ENCODE results near the gene KLHL10.
A peak's percentile ranks its signal among the peaks of the same experiment; 100 is the strongest.

The KLHL10 gene

GRCh38 chr17:41837761-41838538, at the start of gene KLHL10:
KLHL10 (plus strand) TSS chr17:41837825; CDS start chr17:41837933, 108 bp downstream.
- DNase-seq (ENCODE audit: low spot score) = no peak

DNA sequence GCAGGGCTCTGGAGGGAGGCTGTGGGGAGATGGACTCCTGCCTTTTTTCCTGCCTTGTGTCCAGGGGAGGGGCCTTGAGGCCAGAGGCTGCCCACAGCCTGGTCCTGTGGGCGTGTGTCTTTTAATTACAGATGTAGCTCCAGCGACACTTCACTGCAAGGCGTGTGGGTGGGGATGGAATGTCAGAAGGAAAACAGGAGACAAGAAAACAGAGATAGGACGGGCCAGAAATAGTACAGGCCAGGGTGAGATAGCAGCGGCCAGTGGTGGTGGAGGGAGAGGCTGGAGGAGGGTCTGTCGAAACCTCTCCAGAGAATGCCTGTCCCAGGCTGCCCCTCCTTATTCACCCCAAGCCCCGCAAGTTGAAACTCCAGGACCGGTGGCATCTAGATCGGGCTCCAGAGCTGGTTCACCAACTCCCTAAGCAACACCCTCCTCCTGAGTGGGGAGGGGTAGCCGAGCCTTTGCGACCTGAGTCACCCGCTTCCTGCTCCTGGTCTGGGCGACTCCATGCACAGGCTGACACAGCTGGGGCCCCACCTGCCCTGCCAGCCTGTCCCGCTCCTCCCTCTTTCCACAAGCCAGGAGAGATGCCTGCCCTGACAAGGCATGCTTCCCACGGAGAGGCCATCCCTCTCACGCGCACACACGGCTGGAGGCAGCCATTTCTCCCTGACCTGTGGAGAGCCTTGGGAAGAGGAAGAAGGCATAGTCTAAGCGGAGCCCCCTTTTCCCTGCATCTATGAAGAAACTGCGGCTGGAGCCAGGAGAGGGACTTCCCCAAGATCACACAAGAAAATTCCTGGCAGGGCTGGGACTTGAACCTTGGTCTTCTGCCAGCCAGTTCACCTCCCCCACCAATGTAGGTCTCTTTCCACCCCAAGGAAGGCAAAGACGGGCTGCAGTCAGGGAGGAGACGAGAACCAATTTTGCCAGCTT, 44.5 kb upstream of the KLHL10 start:
- no peak for DNase-seq (ENCODE audit: low spot score)

GRCh38 chr17:41793784-41794539, 43.7 kb upstream of the KLHL10 start:
- DNase-seq (ENCODE audit: low spot score) = no peak

- DNase-seq (ENCODE audit: low spot score) = no peak
Measured at GRCh38 chr17:41794540-41794975, 43.1 kb upstream of the KLHL10 start.

DNA sequence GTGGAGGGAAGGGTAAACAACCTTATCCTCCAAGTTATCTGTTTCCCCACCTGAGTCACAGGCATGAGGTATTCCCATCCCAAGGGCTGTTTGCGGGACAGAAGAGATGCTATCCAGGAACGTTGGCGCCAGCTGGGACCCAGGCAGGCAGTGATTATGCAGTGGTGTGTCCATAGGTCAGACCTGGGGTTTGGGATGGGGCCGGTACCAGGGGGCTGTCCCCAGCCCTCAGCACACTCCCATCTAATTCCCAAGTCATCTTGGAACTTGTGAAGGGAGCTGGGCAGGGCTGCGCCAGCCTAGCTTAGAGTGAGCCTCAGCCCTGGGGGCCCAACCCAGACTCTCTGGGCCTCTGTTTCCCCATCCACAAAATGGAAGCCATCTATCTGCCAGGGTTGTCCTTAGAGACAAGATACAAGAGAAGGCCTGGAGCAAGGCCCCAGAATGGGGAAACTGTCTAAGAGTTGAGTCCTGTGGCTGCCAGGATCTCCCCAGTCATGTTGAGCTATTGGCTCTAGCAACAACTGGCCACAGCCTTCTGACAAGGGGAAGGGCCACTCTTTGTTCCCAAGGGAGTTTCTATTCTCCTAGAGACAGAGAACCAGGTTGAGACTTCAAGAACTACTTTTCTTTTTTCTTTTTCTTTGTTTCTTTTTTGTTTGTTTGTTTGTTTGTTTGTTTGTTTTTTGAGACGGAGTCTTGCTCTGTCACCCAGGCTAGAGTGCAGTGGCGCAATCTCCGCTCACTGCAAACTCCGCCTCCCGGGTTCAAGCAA, 41.3 kb upstream of the KLHL10 start:
- DNase-seq (ENCODE audit: low spot score) = no peak

- no peak for DNase-seq (ENCODE audit: low spot score)
Measured at GRCh38 chr17:41797377-41797776, 40.2 kb upstream of the KLHL10 start.

DNA sequence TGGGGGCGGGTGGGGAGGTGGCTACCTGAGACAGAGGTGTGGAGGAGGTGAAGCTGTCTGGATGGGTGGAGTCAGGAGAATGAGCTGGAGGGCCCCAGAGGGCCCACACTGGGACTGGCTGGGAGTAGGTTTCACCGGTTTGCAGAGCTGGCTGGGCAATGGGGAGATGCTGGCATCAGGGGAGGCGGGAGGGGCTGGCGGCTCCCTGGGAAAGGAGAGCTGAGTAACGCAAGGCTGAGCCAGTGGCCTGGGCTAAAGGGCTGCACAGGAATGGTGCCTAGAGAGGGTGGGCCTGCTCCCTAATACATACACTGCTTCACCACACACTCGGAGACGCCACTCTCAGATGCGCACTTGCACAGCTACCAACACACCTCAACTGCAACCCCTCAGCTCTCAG, 38.3 kb upstream of the KLHL10 start:
- no peak for DNase-seq (ENCODE audit: low spot score)

DNA sequence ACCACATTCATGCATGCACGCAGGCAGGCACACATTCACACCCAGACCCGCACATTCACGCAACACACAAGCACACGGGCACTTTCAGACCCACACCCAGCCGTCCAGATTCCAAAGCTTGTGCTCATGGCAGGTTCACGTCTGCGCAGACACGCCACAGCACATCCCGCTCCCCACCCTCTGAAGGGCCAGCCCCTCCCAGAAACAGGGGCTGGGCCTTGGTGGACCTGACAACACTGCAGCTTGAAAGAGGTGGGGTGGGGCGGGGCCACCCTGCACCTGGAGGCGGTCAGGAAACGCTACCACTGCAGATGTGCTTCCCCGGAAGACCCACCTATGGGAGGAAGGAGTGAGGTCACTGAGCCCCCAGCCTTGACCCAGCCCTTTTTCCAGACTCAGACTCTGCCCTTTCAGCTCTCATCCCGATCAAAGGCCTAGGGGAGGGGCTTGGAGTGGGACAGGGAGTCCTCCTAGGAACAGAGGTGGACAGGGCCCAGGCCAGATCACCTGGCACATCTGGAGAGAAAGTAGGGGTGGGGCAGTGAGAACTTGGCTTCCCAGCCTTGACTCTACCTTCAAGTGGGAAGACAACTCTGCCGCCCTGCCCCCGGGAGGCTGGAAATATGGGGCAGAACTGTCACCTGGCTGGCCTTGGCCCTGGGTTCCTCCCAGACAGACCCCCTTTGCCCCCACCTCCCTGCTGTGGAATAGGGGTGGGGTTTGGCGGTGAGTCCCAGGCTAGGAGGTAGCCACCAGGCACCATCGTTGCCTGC, 36.8 kb upstream of the KLHL10 start:
- DNase-seq (ENCODE audit: low spot score) = no peak

GRCh38 chr17:41801374-41802271, 36.0 kb upstream of the KLHL10 start:
- peak; percentile 84 for DNase-seq (ENCODE audit: low spot score)

DNA sequence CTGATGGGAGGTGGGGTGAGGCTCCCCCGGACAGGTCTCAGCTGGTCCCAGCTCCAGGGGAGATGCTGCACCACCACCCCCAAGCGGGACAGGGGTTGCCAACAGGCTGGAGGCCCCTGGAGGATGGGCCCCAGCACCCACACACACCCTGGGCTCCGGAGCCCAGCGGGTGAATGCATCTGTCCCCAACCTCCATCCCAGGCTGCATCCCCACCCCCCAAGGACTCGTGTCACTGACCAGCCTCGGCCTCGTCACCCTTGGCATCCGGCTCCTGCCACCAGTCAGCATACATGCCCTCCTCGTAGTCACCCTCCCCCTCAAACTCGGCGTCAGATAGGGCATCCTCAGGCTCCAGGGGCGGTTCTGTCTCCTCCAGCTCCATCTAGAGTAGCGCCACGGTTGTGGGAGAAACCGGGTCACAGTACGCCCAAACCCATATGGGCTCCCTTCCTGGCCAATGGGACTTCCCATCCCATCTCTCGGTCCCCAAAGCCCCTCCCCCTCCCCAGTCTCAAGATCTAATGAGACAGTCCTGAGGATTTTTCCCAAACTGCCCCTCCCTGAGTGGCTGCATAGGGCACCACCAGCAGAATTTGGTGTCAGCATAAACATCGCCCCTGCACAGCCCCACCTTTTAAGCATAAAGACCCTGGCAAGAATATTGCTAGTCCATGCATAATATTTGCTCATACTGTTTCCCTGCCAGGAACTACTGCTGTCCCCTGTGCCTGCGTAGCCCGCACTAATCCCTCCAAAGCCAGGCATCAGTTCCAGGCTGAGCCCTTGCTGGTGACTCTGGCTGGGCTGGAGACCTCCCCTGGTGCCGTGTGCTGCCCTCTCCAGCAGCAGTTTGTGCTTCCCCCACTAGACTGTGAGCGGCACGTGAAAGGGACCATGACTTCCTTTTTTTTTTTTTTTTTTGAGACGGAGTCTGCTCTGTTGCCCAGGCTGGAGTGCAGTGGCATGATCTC, 34.3 kb upstream of the KLHL10 start:
- DNase-seq (ENCODE audit: low spot score) = peak; percentile 57

DNA sequence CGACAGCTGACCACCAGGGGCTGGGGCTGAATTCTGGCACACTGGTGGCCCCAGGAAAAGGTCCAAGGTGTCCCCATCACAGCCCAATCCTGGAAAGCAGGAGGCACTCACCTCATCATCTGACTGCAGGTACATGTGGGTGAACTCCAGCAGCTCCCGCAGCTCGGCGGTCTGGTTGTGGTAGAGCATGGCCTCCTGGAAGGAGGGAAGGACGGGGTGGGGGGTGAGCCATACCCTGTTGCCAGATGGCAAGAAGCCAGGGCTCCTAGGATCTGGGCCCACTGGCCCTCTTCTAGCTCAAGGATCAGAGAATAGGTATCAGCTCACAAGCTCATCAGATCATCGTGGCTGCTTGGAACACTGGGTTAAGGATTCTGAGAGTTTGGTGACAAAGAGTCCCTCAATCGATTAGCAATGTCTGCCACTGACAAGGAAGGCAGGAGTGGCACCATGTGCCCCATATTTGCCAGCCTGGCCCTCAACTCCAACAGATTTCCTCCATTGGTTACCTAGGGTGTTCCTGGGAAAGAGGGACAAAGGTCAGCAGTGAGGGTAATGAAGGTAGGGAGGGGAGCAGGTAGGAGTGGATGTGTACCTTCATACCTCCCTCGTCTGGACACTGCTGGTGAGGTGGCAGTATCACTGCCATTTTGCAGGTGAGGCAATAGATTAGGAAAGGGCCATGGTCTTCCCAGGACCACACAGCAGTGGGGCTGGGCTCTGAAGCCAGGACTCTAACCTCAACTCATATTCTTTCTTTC, 30.8 kb upstream of the KLHL10 start:
- DNase-seq (ENCODE audit: low spot score) = no peak

DNA sequence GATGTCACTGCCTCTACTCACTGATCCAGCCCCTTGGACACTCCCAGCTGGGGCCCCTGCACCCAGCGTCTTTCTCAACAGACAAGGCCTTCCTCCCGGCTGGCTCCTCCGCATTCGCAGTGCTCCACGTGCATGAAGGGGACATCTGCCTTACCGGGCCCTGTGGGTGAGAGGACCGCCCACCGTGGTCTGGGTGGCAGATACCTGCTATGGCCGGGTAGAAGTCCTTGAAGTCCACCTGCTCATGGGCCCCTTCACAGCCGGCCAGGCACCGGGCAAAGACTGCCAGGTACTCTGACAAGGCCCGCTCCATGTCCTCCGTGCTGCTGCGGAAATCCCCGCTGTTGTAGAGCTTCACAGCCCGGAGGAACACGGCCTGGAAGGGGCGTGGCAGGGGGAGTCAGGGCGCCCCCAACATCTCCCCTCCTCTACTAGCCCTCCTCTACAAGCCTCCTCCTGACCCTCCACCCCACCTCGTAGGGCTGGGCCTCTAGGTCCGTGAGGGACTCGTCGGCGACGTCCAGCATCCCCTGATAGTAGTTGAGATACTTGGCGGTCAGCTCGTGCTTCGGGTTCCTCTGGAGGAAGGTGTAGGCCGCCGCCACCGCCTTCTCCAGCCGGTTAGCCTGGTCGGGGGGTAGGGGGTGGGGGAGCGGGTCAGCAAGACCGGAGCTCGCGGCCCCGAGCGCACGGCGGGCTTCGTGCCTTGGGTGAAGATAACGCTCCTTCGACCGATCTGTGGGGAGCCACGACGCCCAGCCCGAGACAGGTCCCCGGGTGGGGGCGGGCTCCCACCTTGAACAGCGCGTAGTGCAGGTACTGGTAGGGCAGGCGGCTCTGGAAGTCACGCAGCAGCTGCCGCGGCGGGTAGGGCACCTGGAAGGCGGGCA, 26.7 kb upstream of the KLHL10 start:
- DNase-seq (ENCODE audit: low spot score) = no peak

DNA sequence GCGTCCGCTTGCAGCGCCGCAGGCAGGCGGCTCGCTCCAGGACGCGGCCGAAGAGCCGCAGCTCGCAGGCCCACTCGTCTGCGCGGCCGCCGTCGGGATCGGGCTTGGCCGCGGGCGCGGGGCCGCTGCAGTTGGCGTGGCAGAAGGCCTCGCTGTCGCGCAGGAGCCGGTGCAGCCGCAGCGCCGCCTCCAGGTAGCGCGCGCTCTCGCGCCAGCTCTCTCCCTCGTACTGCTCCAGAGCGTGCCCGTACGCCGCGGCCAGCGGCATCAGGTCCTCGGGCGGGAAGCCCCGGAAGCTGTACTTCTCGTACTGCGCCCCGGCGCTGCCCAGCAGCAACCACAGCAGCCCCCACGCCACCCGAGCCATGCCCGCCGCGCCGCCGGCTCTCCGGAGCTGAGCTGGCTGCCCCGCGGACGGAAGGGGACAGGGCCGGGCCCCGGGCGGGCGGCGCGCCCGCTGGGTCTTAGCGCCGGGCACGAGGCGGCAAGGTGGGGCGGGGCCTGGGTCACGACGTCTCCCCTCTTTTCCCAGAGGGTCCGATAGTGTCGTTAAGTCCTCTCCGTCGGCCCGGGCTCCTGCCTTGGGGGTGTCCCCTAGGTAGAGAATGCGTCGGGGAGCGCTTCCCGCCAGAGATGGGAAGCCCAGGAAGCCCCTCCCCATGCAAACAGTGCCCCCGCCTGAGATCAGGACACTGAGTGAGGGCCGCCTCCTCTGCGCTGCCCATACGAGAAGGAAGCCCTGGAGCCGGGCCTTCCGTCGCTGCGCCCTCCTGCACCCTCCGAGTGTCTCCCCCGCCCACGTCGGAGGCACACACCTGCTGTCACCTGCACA, 25.9 kb upstream of the KLHL10 start, which contains the start of gene P3H4:
P3H4 (minus strand) TSS at position 401 of the 832 bp plus-strand sequence; CDS start at position 367, 34 bp downstream.
- peak; percentile 76 for DNase-seq (ENCODE audit: low spot score)

DNA sequence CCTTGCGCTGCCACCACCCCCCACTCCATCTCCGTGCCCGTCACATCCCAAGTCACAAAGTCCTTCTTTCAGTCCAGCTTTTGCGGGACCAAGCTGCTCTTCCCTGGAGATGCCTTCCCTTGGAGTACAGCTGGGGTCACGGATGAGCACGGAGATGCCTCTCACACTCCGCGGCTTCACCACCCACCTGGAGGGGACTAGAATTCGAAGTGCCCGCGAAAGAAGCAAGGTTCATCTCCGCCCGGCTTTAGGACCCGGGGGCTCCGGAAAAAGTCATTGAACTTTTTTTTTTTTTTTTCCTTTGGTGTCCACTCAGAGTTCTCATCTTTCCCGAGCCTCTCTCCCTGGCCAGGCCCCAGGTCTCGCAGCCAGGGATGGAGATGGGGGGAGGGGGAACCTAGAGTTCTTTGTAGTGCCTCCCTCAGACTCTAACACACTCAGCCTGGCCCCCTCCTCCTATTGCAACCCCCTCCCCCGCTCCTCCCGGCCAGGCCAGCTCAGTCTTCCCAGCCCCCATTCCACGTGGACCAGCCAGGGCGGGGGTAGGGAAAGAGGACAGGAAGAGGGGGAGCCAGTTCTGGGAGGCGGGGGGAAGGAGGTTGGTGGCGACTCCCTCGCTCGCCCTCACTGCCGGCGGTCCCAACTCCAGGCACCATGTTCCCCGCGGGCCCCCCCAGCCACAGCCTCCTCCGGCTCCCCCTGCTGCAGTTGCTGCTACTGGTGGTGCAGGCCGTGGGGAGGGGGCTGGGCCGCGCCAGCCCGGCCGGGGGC, 25.1 kb upstream of the KLHL10 start, which contains the start of gene FKBP10:
FKBP10 (plus strand) TSS at position 624 of the 771 bp plus-strand sequence; CDS start at position 655, 31 bp downstream.
- peak; percentile 88 for DNase-seq (ENCODE audit: low spot score)

Data from cerebellar cortex (tissue), 1 donor.